NCI-H146 treated with DMSO at 0.1 percent for 48 hours (cell line): Measurements from ENCODE around the gene KISS1.
"Not testable (repeated sequence)": the region's sequence is repeated elsewhere in the genome, so short reads cannot be mapped to it uniquely, and the experiment has no call there.

ENCODE experiments used
- DNase-seq: peaks from one replicate; lab custom pipeline; 2025; ENCODE audit not compliant: unreplicated experiment; lab: John Stamatoyannopoulos, UW

Gene KISS1

GRCh38 chr1:204196068-204196795 is at the start of gene KISS1:
KISS1 (minus strand) TSS chr1:204196491; CDS start chr1:204192876, 3,615 bp downstream.
- DNase-seq = no peak

- DNase-seq = no peak
Observed at GRCh38 chr1:204242920-204243319, 46.6 kb upstream of the KISS1 start.

GRCh38 chr1:204241914-204242313 is 45.6 kb upstream of the KISS1 start:
- no peak for DNase-seq

- DNase-seq = no peak
Observed at GRCh38 chr1:204241050-204241449, 44.8 kb upstream of the KISS1 start.

- no peak for DNase-seq
Observed at GRCh38 chr1:204240233-204240632, 43.9 kb upstream of the KISS1 start.

- DNase-seq = not testable (repeated sequence)
Observed at GRCh38 chr1:204239401-204239800, 43.1 kb upstream of the KISS1 start.

- not testable (repeated sequence) for DNase-seq
Observed at GRCh38 chr1:204238520-204238919, 42.2 kb upstream of the KISS1 start.

- DNase-seq = not testable (repeated sequence)
Observed at GRCh38 chr1:204237515-204237914, 41.2 kb upstream of the KISS1 start.

- no peak for DNase-seq
Observed at GRCh38 chr1:204232526-204232925, 36.2 kb upstream of the KISS1 start.

- DNase-seq = no peak
Observed at GRCh38 chr1:204230211-204230610, 33.9 kb upstream of the KISS1 start.

- DNase-seq = no peak
Observed at GRCh38 chr1:204228896-204229295, 32.6 kb upstream of the KISS1 start.

GRCh38 chr1:204227996-204228785 is 31.9 kb upstream of the KISS1 start:
- no peak for DNase-seq

GRCh38 chr1:204227351-204227750 is 31.1 kb upstream of the KISS1 start:
- DNase-seq = no peak

GRCh38 chr1:204225841-204226735 is 29.8 kb upstream of the KISS1 start:
- no peak for DNase-seq

- no peak for DNase-seq
Observed at GRCh38 chr1:204224655-204225054, 28.4 kb upstream of the KISS1 start.

- DNase-seq = no peak
Observed at GRCh38 chr1:204223129-204223860, 27.0 kb upstream of the KISS1 start.

GRCh38 chr1:204222764-204223055 is 26.4 kb upstream of the KISS1 start:
- no peak for DNase-seq

GRCh38 chr1:204222006-204222763 is 25.9 kb upstream of the KISS1 start:
- DNase-seq = no peak

- DNase-seq = no peak
Observed at GRCh38 chr1:204221271-204221670, 25.0 kb upstream of the KISS1 start.

- no peak for DNase-seq
Observed at GRCh38 chr1:204219971-204220616, 23.8 kb upstream of the KISS1 start.
